GM13977 (cell line): ENCODE results near the gene PALLD.
A peak's percentile ranks its signal among the peaks of the same experiment; 100 is the strongest.

ENCODE experiments used
- DNase-seq: peaks from one replicate; pipeline ENCODE4 v3.0.0; 2012; ENCODE audit warnings: low spot score
- CTCF ChIP-seq: IDR thresholded peaks from 2 replicates; pipeline ENCODE4 v1.5.1; 2012; ENCODE audit warnings: mild to moderate bottlenecking, control low read depth; ENCODE audit not compliant: insufficient read depth; ENCODE audit errors: extremely low read depth, missing control alignments
- in situ Hi-C: fragments of 300-500 bp; cut with MboI; formaldehyde crosslinking; loops from one replicate; pipeline ENCODE4 v1.12.0; 2022; ENCODE audit warnings: low sequenced_read_pairs, low pct_unique_long_range_greater_than_20kb, mixed read lengths, inconsistent platforms; ENCODE audit not compliant: unreplicated experiment

Gene PALLD

GRCh38 chr4:168825975-168826374 lies 329.1 kb downstream of the PALLD start:
- DNase-seq = no peak
- in situ Hi-C loops = no loop called here
- no peak for TF ChIP-seq CTCF

GRCh38 chr4:168826620-168827019 lies 329.8 kb downstream of the PALLD start:
- no peak for TF ChIP-seq CTCF
- DNase-seq = no peak
- in situ Hi-C loops = no loop called here

GRCh38 chr4:168830777-168831512 lies 334.1 kb downstream of the PALLD start:
- no peak for TF ChIP-seq CTCF
- in situ Hi-C loops = no loop called here
- no peak for DNase-seq

- TF ChIP-seq CTCF = no peak
- no peak for DNase-seq
- in situ Hi-C loops = no loop called here
These were observed 334.7 kb downstream of the PALLD start for GRCh38 chr4:168831585-168831918.

- peak; percentile 69 for DNase-seq
- in situ Hi-C loops = no loop called here
- TF ChIP-seq CTCF = no peak
These were observed 335.3 kb downstream of the PALLD start for GRCh38 chr4:168831919-168832762.

- in situ Hi-C loops = no loop called here
- TF ChIP-seq CTCF = no peak
- no peak for DNase-seq
These were observed 336.1 kb downstream of the PALLD start for GRCh38 chr4:168832763-168833575.
